Astrocyte (in vitro differentiated cells and primary cell): ENCODE results near the gene REPIN1. TPM values are rescaled to one million over a fixed set of nuclear protein-coding genes. Genes with fewer than 3 reads are reported as not detected.

Experiments
- DNase-seq: peaks from one replicate; pipeline ENCODE4 v3.0.0-alpha.2; 2010; ENCODE audit warnings: low read depth
- FAIRE-seq: peaks from 2 replicates; lab custom pipeline; 2011; peaks lifted over from hg19 to GRCh38; lab: Jason Lieb, UNC
- H2AFZ ChIP-seq: 2 replicates; pipeline ENCODE4 v1.6.0; 2012; ENCODE audit warnings: low read depth, low read length, inconsistent platforms
- H3K27ac ChIP-seq: 2 replicates; pipeline ENCODE4 v1.5.1; 2011; ENCODE audit warnings: low read depth, low read length, inconsistent platforms
- H3K27me3 ChIP-seq: 2 replicates; pipeline ENCODE4 v1.6.0; 2011; ENCODE audit warnings: low read length, inconsistent platforms; ENCODE audit not compliant: insufficient read depth
- H3K36me3 ChIP-seq: 2 replicates; pipeline ENCODE4 v1.5.1; 2011; ENCODE audit warnings: low read length, inconsistent platforms; ENCODE audit not compliant: insufficient read depth
- H3K4me1 ChIP-seq: 2 replicates; pipeline ENCODE4 v1.5.1; 2011; ENCODE audit warnings: low read length, inconsistent platforms; ENCODE audit not compliant: insufficient read depth
- H3K4me2 ChIP-seq: 2 replicates; pipeline ENCODE4 v1.6.0; 2012; ENCODE audit warnings: low read length, inconsistent platforms
- H3K4me3 ChIP-seq: 2 replicates; pipeline ENCODE4 v1.5.1; 2011; ENCODE audit warnings: low read depth, mild to moderate bottlenecking, low read length, inconsistent platforms; ENCODE audit not compliant: insufficient read depth
- H3K79me2 ChIP-seq: 2 replicates; pipeline ENCODE4 v1.6.0; 2012; ENCODE audit warnings: mild to moderate bottlenecking, low read length, inconsistent platforms; ENCODE audit not compliant: insufficient read depth
- H3K9ac ChIP-seq: 2 replicates; pipeline ENCODE4 v1.6.0; 2012; ENCODE audit warnings: mild to moderate bottlenecking, low read length, inconsistent platforms
- H3K9me3 ChIP-seq: 2 replicates; pipeline ENCODE4 v1.5.1; 2012; ENCODE audit warnings: low read depth, mild to moderate bottlenecking, low read length, inconsistent platforms; ENCODE audit not compliant: insufficient read depth
- H4K20me1 ChIP-seq: 2 replicates; pipeline ENCODE4 v1.6.0; 2012; ENCODE audit warnings: low read length, inconsistent platforms; ENCODE audit not compliant: insufficient read depth
- H3K27ac Mint-ChIP-seq: one replicate; pipeline ENCODE4 v1.8.0; 2021; ENCODE audit warnings: mild to moderate bottlenecking, mixed read lengths; ENCODE audit not compliant: unreplicated experiment
- H3K27me3 Mint-ChIP-seq: one replicate; pipeline ENCODE4 v1.8.0; 2021; ENCODE audit warnings: low read depth, mixed read lengths; ENCODE audit not compliant: unreplicated experiment
- H3K36me3 Mint-ChIP-seq: one replicate; pipeline ENCODE4 v1.8.0; 2021; ENCODE audit warnings: low read depth, mixed read lengths; ENCODE audit not compliant: unreplicated experiment
- H3K4me1 Mint-ChIP-seq: one replicate; pipeline ENCODE4 v1.8.0; 2021; ENCODE audit warnings: low read depth, mixed read lengths; ENCODE audit not compliant: unreplicated experiment
- H3K4me3 Mint-ChIP-seq: one replicate; pipeline ENCODE4 v1.8.0; 2021; ENCODE audit warnings: mild to moderate bottlenecking, moderate library complexity, mixed read lengths; ENCODE audit not compliant: unreplicated experiment
- H3K9me3 Mint-ChIP-seq: one replicate; pipeline ENCODE4 v1.8.0; 2021; ENCODE audit warnings: mild to moderate bottlenecking, mixed read lengths; ENCODE audit not compliant: unreplicated experiment
- EZH2 ChIP-seq: IDR thresholded peaks from 2 replicates; pipeline ENCODE4 v1.6.1; 2012; ENCODE audit warnings: mild to moderate bottlenecking, low read length, inconsistent platforms; ENCODE audit not compliant: insufficient read depth
- total RNA-seq: library from RNA; stranded (reverse); gene quantifications from 2 replicates; pipeline ENCODE4 v1.2.1, GENCODE V29; 2021
- TF ChIP-seq, protein P1 (sequence below): IDR thresholded peaks from 2 replicates; pipeline ENCODE4 v1.5.1; 2011; ENCODE audit warnings: low read depth, mild to moderate bottlenecking, inconsistent platforms, low read length, moderate library complexity; ENCODE audit not compliant: insufficient read depth

The REPIN1 gene
- total RNA-seq, 1 donor from 2014 or later: 95.3 TPM

DNA sequence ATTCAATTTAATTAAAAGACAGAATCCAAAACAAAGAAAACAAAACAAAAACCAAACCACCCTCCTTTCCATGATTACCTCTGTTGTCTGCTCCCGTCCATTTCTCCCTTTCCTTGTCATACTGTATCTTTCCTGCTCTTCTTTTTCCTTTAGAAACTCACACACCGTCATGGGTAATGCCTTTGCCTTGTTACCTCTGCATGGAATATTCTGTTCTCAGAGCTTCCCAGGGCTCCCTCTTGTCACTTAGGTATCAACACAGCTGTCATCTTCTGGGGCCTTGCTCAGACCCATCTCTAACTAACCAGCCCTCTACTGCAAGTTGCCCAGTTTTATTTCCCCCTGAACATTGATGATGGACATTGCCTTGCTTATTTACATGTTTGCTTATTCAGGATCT is 51.6 kb downstream of the REPIN1 start:
- DNase-seq (no peak), FAIRE-seq (no peak)
- Histone ChIP-seq H3K79me2 (no peaks in the 10 kb centered on the region), H2AFZ (no peak overlapping the region), H3K27ac (no peak overlapping the region), H3K36me3 (no peaks in the 10 kb centered on the region), H4K20me1 (no peaks in the 10 kb centered on the region), H3K4me3 (no peak overlapping the region), H3K4me1 (no peaks in the 10 kb centered on the region), H3K9me3 (no peaks in the 10 kb centered on the region), H3K9ac (no peak overlapping the region), H3K27me3 (no peaks in the 10 kb centered on the region), H3K4me2 (no peak overlapping the region)
- Mint-ChIP-seq H3K27ac (no peak overlapping the region), H3K4me1 (peaks cover 2% of the 10 kb centered on the region), H3K36me3 (no peaks in the 10 kb centered on the region), H3K9me3 (no peaks in the 10 kb centered on the region), H3K27me3 (peaks cover 10% of the 10 kb centered on the region), H3K4me3 (no peak overlapping the region)
- TF ChIP-seq EZH2: no peak
- TF ChIP-seq, protein P1, sequence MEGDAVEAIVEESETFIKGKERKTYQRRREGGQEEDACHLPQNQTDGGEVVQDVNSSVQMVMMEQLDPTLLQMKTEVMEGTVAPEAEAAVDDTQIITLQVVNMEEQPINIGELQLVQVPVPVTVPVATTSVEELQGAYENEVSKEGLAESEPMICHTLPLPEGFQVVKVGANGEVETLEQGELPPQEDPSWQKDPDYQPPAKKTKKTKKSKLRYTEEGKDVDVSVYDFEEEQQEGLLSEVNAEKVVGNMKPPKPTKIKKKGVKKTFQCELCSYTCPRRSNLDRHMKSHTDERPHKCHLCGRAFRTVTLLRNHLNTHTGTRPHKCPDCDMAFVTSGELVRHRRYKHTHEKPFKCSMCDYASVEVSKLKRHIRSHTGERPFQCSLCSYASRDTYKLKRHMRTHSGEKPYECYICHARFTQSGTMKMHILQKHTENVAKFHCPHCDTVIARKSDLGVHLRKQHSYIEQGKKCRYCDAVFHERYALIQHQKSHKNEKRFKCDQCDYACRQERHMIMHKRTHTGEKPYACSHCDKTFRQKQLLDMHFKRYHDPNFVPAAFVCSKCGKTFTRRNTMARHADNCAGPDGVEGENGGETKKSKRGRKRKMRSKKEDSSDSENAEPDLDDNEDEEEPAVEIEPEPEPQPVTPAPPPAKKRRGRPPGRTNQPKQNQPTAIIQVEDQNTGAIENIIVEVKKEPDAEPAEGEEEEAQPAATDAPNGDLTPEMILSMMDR: no peak

GRCh38 chr7:150420987-150421674 is 52.5 kb downstream of the REPIN1 start:
- no peak for TF ChIP-seq EZH2
- TF ChIP-seq, protein P1: peak; percentile 81
- peaks cover 4% of the 10 kb centered on the region for H3K27me3 Mint-ChIP-seq
- H3K9me3 ChIP-seq: no peaks in the 10 kb centered on the region
- H3K4me2 ChIP-seq: peak overlapping the region; percentile 40
- no peak overlapping the region for H3K4me3 ChIP-seq
- no peaks in the 10 kb centered on the region for H3K4me1 ChIP-seq
- DNase-seq (peak; percentile 40), FAIRE-seq (no peak)
- H3K4me3 Mint-ChIP-seq: peak overlapping the region; percentile 9
- no peaks in the 10 kb centered on the region for H3K9me3 Mint-ChIP-seq
- no peak overlapping the region for H3K27ac ChIP-seq
- H2AFZ ChIP-seq: peak overlapping the region; percentile 18
- H3K9ac ChIP-seq: no peak overlapping the region
- H3K79me2 ChIP-seq: no peaks in the 10 kb centered on the region
- H4K20me1 ChIP-seq: no peaks in the 10 kb centered on the region
- H3K27me3 ChIP-seq: no peaks in the 10 kb centered on the region
- no peak overlapping the region for H3K27ac Mint-ChIP-seq
- H3K36me3 ChIP-seq: no peaks in the 10 kb centered on the region
- H3K36me3 Mint-ChIP-seq: no peaks in the 10 kb centered on the region
- peaks cover 2% of the 10 kb centered on the region for H3K4me1 Mint-ChIP-seq

GRCh38 chr7:150421831-150422230 is 53.2 kb downstream of the REPIN1 start:
- H3K36me3 ChIP-seq: no peaks in the 10 kb centered on the region
- DNase-seq (no peak), FAIRE-seq (no peak)
- Mint-ChIP-seq H3K4me1 (peaks cover 2% of the 10 kb centered on the region), H3K4me3 (no peak overlapping the region), H3K27ac (no peak overlapping the region), H3K27me3 (peaks cover 2% of the 10 kb centered on the region), H3K9me3 (no peaks in the 10 kb centered on the region), H3K36me3 (no peaks in the 10 kb centered on the region)
- H3K9ac ChIP-seq: no peak overlapping the region
- no peaks in the 10 kb centered on the region for H3K27me3 ChIP-seq
- H3K4me3 ChIP-seq: no peak overlapping the region
- no peaks in the 10 kb centered on the region for H3K9me3 ChIP-seq
- no peaks in the 10 kb centered on the region for H3K4me1 ChIP-seq
- H3K4me2 ChIP-seq: no peak overlapping the region
- H2AFZ ChIP-seq: no peak overlapping the region
- no peak overlapping the region for H3K27ac ChIP-seq
- no peaks in the 10 kb centered on the region for H4K20me1 ChIP-seq
- no peak for TF ChIP-seq EZH2
- TF ChIP-seq, protein P1: no peak
- no peaks in the 10 kb centered on the region for H3K79me2 ChIP-seq
